Epithelial cell of proximal tubule (primary cell): Measurements from ENCODE around the gene BCL7B. TPM values are rescaled to one million over a fixed set of nuclear protein-coding genes. Genes with fewer than 3 reads are reported as not detected.
A peak's percentile ranks its signal among the peaks of the same experiment; 100 is the strongest.

Experiments
- DNase-seq: peaks from one replicate; pipeline ENCODE4 v3.0.0-alpha.2; 2011; ENCODE audit warnings: low read depth
- H3K4me3 ChIP-seq: 2 replicates; pipeline ENCODE4 v1.5.1; 2011; ENCODE audit warnings: low read depth, mild to moderate bottlenecking, low read length
- total RNA-seq: library from RNA; depleted of rRNA; stranded (reverse); fragments of >200 nt; gene quantifications from 2 replicates; pipeline ENCODE4 v1.2.3, GENCODE V29; 2015
- TF ChIP-seq, protein P1 (sequence below): conservative IDR thresholded peaks from 2 replicates; pipeline ENCODE4 v1.5.1; 2012; ENCODE audit warnings: low read depth, mild to moderate bottlenecking, low read length

Gene BCL7B
- total RNA-seq = 53.2 and 64.2 TPM in 2 replicates

DNA sequence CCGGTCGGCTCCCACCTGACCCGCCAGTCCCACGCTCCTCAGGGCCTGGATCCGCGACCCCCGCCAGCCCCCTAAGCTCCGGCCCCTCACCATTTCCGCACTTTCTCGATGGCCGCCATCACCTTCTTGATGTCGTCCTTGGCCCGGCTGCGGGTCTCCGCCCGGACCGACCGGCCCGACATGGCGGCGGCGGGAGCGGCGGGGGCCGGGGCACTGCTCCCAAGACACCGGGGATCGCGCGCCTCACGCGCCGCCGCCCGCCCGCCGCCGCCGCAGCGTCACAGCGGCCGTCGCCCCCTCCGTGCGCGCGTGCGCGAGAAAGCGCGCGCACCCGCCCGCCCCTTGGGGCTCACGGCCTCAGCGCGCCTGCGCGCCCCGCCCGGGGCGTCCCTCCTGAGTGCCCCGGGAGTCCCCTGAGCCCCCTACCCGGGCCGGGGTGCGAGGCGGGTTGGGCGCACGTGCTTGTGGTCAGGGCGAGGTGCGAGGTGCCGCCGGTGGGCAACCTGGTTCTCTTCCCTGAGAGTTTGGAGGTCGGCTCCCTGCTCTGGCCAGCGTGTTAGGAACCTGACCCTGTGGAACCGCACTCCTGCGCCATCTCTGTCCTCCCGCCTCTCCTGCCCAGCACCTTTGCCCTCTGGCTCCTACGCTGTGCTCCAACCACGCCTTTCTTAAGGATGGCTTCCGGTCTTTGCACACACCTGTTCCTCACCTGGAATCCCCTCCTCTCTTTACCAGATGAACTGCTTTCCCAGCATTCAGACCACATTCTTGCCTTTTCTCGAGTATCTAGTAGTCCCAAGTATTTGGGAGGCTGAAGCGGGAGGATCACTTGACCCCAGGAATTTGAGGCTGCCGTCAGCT, at the start of gene BCL7B:
Gene BCL7B (minus strand): TSS at position 294 of the 861 bp plus-strand sequence. CDS start 112 bp downstream, at position 182.
- TF ChIP-seq, protein P1, sequence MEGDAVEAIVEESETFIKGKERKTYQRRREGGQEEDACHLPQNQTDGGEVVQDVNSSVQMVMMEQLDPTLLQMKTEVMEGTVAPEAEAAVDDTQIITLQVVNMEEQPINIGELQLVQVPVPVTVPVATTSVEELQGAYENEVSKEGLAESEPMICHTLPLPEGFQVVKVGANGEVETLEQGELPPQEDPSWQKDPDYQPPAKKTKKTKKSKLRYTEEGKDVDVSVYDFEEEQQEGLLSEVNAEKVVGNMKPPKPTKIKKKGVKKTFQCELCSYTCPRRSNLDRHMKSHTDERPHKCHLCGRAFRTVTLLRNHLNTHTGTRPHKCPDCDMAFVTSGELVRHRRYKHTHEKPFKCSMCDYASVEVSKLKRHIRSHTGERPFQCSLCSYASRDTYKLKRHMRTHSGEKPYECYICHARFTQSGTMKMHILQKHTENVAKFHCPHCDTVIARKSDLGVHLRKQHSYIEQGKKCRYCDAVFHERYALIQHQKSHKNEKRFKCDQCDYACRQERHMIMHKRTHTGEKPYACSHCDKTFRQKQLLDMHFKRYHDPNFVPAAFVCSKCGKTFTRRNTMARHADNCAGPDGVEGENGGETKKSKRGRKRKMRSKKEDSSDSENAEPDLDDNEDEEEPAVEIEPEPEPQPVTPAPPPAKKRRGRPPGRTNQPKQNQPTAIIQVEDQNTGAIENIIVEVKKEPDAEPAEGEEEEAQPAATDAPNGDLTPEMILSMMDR = no peak
- no peak for DNase-seq
- peak within 1 kb of the TSS; percentile 91 for H3K4me3 ChIP-seq

- DNase-seq = no peak
- H3K4me3 ChIP-seq = no peak overlapping the region
- TF ChIP-seq, protein P1 = no peak
These were observed 48.2 kb upstream of the BCL7B start for GRCh38 chr7:73605601-73606220.

GRCh38 chr7:73602721-73603651, 45.5 kb upstream of the BCL7B start:
- DNase-seq = no peak
- TF ChIP-seq, protein P1 = no peak
- H3K4me3 ChIP-seq = no peak overlapping the region

GRCh38 chr7:73599916-73600315, 42.4 kb upstream of the BCL7B start:
- H3K4me3 ChIP-seq = no peak overlapping the region
- TF ChIP-seq, protein P1 = no peak
- no peak for DNase-seq

DNA sequence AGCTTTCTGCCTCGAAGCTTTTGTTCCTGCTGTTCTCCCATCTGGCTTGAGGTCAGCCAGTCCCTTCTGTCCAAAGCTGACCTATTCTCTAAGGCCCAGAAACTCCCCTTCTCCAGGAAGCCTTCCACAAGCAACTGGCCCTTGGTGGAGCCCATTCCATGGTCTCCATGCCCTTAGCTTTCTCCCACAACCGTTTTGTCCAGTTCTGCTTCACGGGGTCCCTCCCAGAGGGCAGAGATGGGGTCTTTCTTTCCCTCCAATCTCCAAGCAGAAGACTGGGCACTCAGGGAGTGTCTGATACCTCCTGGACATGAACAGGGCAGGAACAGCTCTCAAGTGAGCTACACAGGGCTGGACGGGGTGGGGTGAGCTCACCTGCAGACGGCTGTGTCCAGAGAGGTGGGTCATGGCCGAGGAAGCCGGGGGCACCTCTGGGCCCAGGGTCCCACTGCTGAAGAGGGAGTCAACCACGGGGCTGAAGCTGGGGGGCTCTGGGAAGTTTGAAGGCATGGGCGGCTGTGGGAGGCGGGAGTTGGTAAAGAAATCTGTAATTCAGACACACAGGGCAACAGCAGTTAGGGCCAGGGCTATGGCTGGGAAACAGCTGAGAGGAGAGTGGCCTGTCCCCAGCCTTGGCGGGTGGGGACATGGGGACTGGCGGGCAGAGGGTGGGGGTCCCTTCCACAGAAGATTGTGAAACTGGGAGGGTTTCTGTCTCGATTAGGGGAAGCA, 41.8 kb upstream of the BCL7B start:
- TF ChIP-seq, protein P1 = no peak
- DNase-seq = no peak
- no peak overlapping the region for H3K4me3 ChIP-seq
